ELR (cell line): ENCODE measurements around the gene COX7C.

Experiments
- DNase-seq: peaks from one replicate; pipeline ENCODE4 v3.0.0-alpha.2; 2015; ENCODE audit warnings: low read depth

COX7C gene

GRCh38 chr5:86664173-86664572 lies 46.4 kb downstream of the COX7C start:
- no peak for DNase-seq

GRCh38 chr5:86665984-86666760 lies 48.4 kb downstream of the COX7C start:
- no peak for DNase-seq

- no peak for DNase-seq
Measured at GRCh38 chr5:86666981-86667380, 49.2 kb downstream of the COX7C start.
